ENCODE data around the gene GNG3. TPM values are rescaled to one million over a fixed set of nuclear protein-coding genes. Genes with fewer than 3 reads are reported as not detected.
A peak's percentile ranks its signal among the peaks of the same experiment; 100 is the strongest.

GNG3 gene
- total RNA-seq, 1 donor from 2014 or later = 266 TPM

DNA sequence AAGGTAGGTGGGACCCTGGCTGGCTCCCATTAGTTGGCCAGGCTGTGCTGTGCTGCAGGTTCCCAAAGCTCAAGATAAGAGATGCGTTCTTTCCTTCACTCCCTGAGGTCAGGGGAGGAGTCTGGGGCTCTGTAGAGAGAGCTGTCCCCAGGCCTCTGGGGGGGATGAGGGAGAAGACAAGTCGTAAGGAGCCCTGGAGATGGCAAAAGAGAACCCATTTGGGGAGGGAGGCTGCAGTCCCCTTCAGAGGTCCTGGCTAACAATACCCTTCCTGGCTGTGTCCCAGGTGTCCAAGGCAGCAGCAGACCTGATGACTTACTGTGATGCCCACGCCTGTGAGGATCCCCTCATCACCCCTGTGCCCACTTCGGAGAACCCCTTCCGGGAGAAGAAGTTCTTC, 916 bp downstream of the GNG3 start:
- H3K27me3 Mint-ChIP-seq (ENCODE audit: unreplicated experiment) = peaks cover 17% of the 10 kb centered on the region
- H3K27ac Mint-ChIP-seq (ENCODE audit: unreplicated experiment) = peak overlapping the region; percentile 99
- H3K9me3 Mint-ChIP-seq (ENCODE audit: unreplicated experiment) = peaks cover 25% of the 10 kb centered on the region
- H3K4me3 Mint-ChIP-seq (ENCODE audit: unreplicated experiment) = peak overlapping the region; percentile 98
- DNase-seq = no peak
- TF ChIP-seq, protein P1, sequence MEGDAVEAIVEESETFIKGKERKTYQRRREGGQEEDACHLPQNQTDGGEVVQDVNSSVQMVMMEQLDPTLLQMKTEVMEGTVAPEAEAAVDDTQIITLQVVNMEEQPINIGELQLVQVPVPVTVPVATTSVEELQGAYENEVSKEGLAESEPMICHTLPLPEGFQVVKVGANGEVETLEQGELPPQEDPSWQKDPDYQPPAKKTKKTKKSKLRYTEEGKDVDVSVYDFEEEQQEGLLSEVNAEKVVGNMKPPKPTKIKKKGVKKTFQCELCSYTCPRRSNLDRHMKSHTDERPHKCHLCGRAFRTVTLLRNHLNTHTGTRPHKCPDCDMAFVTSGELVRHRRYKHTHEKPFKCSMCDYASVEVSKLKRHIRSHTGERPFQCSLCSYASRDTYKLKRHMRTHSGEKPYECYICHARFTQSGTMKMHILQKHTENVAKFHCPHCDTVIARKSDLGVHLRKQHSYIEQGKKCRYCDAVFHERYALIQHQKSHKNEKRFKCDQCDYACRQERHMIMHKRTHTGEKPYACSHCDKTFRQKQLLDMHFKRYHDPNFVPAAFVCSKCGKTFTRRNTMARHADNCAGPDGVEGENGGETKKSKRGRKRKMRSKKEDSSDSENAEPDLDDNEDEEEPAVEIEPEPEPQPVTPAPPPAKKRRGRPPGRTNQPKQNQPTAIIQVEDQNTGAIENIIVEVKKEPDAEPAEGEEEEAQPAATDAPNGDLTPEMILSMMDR (IDR thresholded peaks at IDR 0.05; ENCODE audit: partially characterized antibody, unreplicated experiment) = no peak
- no peaks in the 10 kb centered on the region for H3K36me3 Mint-ChIP-seq (ENCODE audit: unreplicated experiment)
- peaks cover 8% of the 10 kb centered on the region for H3K4me1 Mint-ChIP-seq (ENCODE audit: low read depth, unreplicated experiment)

DNA sequence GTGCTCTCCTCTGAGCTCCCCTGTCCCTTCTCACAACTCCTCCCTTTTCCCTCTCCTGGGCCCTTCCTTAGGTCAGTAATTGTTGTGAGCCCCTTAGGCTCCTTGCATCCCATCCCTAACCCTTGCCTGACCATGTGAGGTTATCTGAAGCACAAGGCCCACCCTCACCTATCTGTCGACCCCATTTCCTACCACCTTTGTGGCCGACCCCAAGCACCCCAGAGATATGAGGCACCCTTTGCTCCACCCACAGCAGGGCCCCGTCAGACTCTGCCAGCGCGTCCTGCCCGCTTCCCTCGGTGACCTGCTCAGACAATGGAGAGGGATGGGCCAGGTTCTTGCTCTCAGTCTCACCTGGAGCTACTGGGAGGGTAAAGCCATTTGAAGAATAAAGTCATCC, 1.3 kb downstream of the GNG3 start:
- H3K9me3 Mint-ChIP-seq (ENCODE audit: unreplicated experiment) = peaks cover 28% of the 10 kb centered on the region
- TF ChIP-seq, protein P1 (IDR thresholded peaks at IDR 0.05; ENCODE audit: partially characterized antibody, unreplicated experiment) = no peak
- peaks cover 17% of the 10 kb centered on the region for H3K27me3 Mint-ChIP-seq (ENCODE audit: unreplicated experiment)
- H3K36me3 Mint-ChIP-seq (ENCODE audit: unreplicated experiment) = no peaks in the 10 kb centered on the region
- peaks cover 8% of the 10 kb centered on the region for H3K4me1 Mint-ChIP-seq (ENCODE audit: low read depth, unreplicated experiment)
- peak; percentile 29 for DNase-seq
- peak overlapping the region; percentile 99 for H3K27ac Mint-ChIP-seq (ENCODE audit: unreplicated experiment)
- H3K4me3 Mint-ChIP-seq (ENCODE audit: unreplicated experiment) = peak overlapping the region; percentile 98

DNA sequence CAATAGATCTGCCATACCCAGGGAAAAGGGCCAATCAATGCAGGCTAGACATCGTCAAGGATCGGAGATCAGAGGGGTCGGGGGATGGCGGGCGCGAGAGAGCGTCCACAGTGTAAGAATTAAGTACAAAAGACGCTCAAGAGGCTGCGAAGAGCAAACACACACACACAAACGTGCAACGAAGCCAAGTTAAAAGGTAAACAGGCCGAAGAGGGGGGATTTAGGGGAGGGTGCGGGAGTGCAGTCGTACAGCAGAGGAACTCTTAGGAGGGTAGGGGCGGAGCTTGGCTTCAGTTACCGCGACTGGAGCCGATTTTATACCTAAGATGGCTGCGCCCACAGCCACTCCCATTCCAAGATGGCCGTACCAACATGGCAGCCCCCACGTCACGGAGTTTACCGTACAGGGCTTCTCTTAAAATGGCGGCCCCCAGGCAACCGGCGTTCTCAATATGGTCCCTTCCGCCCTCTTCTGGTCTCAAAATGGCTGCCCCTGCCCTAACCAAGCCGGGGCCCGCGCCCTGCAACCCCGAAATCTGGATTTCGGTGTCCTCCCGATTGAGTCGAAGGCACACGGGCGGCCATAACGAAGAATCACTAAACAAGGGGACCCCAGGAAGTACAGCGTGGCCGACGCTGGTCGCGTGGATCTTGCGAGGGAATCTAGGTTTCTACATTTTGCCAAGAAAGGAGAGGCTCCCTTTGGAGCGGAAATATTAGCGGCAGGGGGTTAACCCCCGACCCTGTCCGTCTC, 1.9 kb downstream of the GNG3 start:
- peaks cover 28% of the 10 kb centered on the region for H3K9me3 Mint-ChIP-seq (ENCODE audit: unreplicated experiment)
- peaks cover 17% of the 10 kb centered on the region for H3K27me3 Mint-ChIP-seq (ENCODE audit: unreplicated experiment)
- TF ChIP-seq, protein P1 (IDR thresholded peaks at IDR 0.05; ENCODE audit: partially characterized antibody, unreplicated experiment) = no peak
- peaks cover 8% of the 10 kb centered on the region for H3K4me1 Mint-ChIP-seq (ENCODE audit: low read depth, unreplicated experiment)
- peak; percentile 91 for DNase-seq
- no peaks in the 10 kb centered on the region for H3K36me3 Mint-ChIP-seq (ENCODE audit: unreplicated experiment)
- peak overlapping the region; percentile 99 for H3K27ac Mint-ChIP-seq (ENCODE audit: unreplicated experiment)
- peak overlapping the region; percentile 98 for H3K4me3 Mint-ChIP-seq (ENCODE audit: unreplicated experiment)

DNA sequence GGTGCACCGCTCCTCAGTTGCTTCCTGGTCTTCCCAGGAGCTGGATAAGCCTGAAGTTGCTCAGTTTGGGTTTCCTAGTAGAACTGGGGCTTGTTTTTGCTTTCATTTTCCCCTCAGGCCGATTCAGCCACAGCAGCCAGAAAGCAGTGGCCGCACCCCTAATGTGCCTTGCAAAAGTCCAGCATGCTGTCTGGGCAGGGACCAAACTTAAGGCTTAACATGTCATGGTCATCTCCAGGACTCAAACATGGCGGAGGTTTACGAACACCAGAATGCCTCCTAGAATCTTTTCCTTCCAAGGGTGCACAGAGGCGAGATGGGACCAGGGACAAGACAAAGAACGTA, 2.5 kb downstream of the GNG3 start:
- Mint-ChIP-seq H3K4me3 (ENCODE audit: unreplicated experiment) (peak overlapping the region; percentile 98), H3K4me1 (ENCODE audit: low read depth, unreplicated experiment) (peaks cover 8% of the 10 kb centered on the region), H3K27ac (ENCODE audit: unreplicated experiment) (peak overlapping the region; percentile 99), H3K9me3 (ENCODE audit: unreplicated experiment) (peaks cover 28% of the 10 kb centered on the region), H3K27me3 (ENCODE audit: unreplicated experiment) (peaks cover 17% of the 10 kb centered on the region), H3K36me3 (ENCODE audit: unreplicated experiment) (no peaks in the 10 kb centered on the region)
- no peak for DNase-seq
- TF ChIP-seq, protein P1 (IDR thresholded peaks at IDR 0.05; ENCODE audit: partially characterized antibody, unreplicated experiment) = no peak

DNA sequence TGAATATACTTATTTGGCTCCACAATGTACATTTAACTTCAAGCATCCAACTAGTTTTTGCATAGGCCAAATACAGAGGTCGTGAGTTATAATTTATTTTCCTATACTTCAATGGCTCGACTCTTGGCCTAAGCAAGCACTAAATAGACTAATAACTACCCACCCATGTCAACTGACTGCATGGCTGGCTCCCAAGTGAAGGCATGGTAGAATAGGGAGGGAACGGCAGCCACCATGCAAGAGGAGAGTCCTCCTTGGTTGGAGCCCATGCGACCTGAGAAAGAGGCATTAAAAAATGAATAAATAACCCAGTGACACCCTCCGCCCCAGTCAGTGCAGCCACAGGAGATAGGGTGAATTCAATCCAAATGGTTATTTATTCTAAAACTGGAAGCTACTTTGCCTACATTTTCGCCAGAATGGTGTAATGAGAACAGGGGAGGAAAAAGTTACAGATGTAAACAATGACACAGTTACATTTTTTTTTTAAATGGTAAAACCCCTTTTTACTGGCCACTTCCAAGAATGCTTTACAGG, 4.9 kb downstream of the GNG3 start:
- H3K27me3 Mint-ChIP-seq (ENCODE audit: unreplicated experiment) = peaks cover 8% of the 10 kb centered on the region
- no peak overlapping the region for H3K4me3 Mint-ChIP-seq (ENCODE audit: unreplicated experiment)
- peak overlapping the region; percentile 8 for H3K27ac Mint-ChIP-seq (ENCODE audit: unreplicated experiment)
- H3K9me3 Mint-ChIP-seq (ENCODE audit: unreplicated experiment) = peaks cover 13% of the 10 kb centered on the region
- DNase-seq = no peak
- H3K36me3 Mint-ChIP-seq (ENCODE audit: unreplicated experiment) = no peaks in the 10 kb centered on the region
- TF ChIP-seq, protein P1 (IDR thresholded peaks at IDR 0.05; ENCODE audit: partially characterized antibody, unreplicated experiment) = no peak
- peaks cover 6% of the 10 kb centered on the region for H3K4me1 Mint-ChIP-seq (ENCODE audit: low read depth, unreplicated experiment)

Measured in glutamatergic neuron (in vitro differentiated cells).